ENCODE measurements around the gene TCF25. TPM values are rescaled to one million over a fixed set of nuclear protein-coding genes. Genes with fewer than 3 reads are reported as not detected.
A peak's percentile ranks its signal among the peaks of the same experiment; 100 is the strongest.

Gene TCF25
- total and polyA plus RNA-seq, 2 experiments from 2014 or later = 95.4 to 143 TPM

DNA sequence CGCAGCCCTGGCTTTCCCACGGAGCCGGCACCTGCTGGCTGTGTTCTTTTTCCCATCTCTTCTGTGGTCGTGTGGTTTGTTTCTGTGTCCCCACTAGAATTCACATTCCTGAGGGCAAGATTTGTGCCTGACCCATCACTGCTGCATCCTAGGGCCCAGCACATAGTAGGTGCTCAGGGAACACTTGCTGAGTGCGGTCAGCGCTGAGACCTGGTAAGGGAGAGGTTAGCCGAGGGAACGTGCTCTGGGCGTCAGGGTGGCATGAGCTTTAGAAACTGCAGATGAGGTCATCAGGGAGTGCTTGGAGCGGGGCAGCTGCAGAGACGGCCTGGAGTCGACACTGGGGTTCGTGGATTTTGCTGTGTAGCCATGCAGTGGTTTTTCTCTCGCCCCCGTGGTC lies 81.1 kb downstream of the TCF25 start:
- Histone ChIP-seq H3K36me3 (ENCODE audit: insufficient read depth) (no peaks in the 10 kb centered on the region), H3K27me3 (ENCODE audit: insufficient read depth) (peaks cover 4% of the 10 kb centered on the region; the same call in 1 of the 2 replicates), H3K4me2 (no peak overlapping the region), H4K20me1 (replicated peaks; ENCODE audit: insufficient read depth) (no peaks in the 10 kb centered on the region; the same call in 1 of the 2 replicates), H3K4me3 (no peak overlapping the region), H3K79me2 (replicated peaks; ENCODE audit: insufficient read depth) (no peaks in the 10 kb centered on the region), H3F3A (replicated peaks; ENCODE audit: low read depth) (no peaks in the 10 kb centered on the region), H2AFZ (no peak overlapping the region), H3K9me2 (ENCODE audit: insufficient read depth) (no peaks in the 10 kb centered on the region), H3K27ac (ENCODE audit: low read depth) (no peak overlapping the region), H3K4me1 (ENCODE audit: insufficient read depth) (no peaks in the 10 kb centered on the region)
- H3K9me3 Mint-ChIP-seq = no peaks in the 10 kb centered on the region
- H3K27me3 Mint-ChIP-seq (ENCODE audit: insufficient read depth, low read depth, poor library complexity) = peaks cover 18% of the 10 kb centered on the region
- no peak overlapping the region; the same call in 2 of the 3 replicates for H3K4me3 Mint-ChIP-seq
- ATAC-seq (no peak), DNase-seq (ENCODE audit: low spot score) (no peak)
- no peak overlapping the region for H3K27ac Mint-ChIP-seq
- peaks cover 9% of the 10 kb centered on the region for H3K4me1 Mint-ChIP-seq
- H3K36me3 Mint-ChIP-seq (ENCODE audit: low read depth) = peaks cover 19% of the 10 kb centered on the region
- TF ChIP-seq CREB1 (CRISPR knock-in tag; IDR thresholded peaks at IDR 0.05; ENCODE audit: low read depth) = no peak
- no peak for TF ChIP-seq EZH2 (IDR thresholded peaks at IDR 0.05; ENCODE audit: low read depth, unreplicated experiment)
- TF ChIP-seq, protein P1, sequence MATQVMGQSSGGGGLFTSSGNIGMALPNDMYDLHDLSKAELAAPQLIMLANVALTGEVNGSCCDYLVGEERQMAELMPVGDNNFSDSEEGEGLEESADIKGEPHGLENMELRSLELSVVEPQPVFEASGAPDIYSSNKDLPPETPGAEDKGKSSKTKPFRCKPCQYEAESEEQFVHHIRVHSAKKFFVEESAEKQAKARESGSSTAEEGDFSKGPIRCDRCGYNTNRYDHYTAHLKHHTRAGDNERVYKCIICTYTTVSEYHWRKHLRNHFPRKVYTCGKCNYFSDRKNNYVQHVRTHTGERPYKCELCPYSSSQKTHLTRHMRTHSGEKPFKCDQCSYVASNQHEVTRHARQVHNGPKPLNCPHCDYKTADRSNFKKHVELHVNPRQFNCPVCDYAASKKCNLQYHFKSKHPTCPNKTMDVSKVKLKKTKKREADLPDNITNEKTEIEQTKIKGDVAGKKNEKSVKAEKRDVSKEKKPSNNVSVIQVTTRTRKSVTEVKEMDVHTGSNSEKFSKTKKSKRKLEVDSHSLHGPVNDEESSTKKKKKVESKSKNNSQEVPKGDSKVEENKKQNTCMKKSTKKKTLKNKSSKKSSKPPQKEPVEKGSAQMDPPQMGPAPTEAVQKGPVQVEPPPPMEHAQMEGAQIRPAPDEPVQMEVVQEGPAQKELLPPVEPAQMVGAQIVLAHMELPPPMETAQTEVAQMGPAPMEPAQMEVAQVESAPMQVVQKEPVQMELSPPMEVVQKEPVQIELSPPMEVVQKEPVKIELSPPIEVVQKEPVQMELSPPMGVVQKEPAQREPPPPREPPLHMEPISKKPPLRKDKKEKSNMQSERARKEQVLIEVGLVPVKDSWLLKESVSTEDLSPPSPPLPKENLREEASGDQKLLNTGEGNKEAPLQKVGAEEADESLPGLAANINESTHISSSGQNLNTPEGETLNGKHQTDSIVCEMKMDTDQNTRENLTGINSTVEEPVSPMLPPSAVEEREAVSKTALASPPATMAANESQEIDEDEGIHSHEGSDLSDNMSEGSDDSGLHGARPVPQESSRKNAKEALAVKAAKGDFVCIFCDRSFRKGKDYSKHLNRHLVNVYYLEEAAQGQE (IDR thresholded peaks at IDR 0.05; ENCODE audit: unreplicated experiment) = no peak
- no peak for TF ChIP-seq EZH2phosphoT487 (IDR thresholded peaks at IDR 0.05; ENCODE audit: unreplicated experiment)
- TF ChIP-seq JUNB (IDR thresholded peaks at IDR 0.05; ENCODE audit: unreplicated experiment) = no peak
- no peak for TF ChIP-seq ZNF114 (CRISPR knock-in tag; IDR thresholded peaks at IDR 0.05)
- no peak for TF ChIP-seq STAT1 (IDR thresholded peaks at IDR 0.05; ENCODE audit: unreplicated experiment)
- no peak for TF ChIP-seq ZNF331 (CRISPR knock-in tag; IDR thresholded peaks at IDR 0.05; ENCODE audit: low read depth)

DNA sequence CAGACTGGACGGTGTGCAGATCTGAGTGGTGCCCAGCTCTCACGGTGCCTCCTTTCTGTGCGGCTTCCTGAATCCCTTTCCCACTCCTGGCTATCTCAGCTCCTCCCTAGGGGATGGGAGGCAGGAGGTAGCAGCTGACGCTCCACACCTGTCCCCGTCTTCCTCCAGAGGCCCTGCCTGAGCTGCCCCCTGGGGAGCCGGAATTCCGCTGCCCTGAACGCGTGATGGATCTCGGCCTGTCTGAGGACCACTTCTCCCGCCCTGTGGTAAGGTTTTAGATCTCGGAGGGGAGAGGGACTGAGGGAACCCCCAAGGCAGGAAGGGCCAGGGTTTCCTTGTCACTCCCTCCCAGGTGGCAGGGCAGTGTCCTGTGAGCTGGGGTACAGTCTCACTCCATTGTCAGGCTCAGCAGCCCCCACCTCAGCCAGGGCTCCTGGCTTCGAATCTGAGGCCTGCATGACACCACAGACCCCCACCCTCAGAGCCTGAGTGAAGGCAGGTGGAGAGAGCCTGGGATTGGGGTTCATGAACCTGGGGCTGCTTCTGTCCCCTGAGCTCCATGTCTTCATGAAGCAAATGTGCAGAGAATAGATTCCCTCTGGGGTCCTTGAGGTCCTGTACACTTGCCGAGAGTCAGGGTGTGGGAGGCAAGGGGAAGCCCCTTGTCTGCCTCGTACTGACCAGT lies 81.8 kb downstream of the TCF25 start:
- Mint-ChIP-seq H3K9me3 (no peaks in the 10 kb centered on the region), H3K36me3 (ENCODE audit: low read depth) (peaks cover 25% of the 10 kb centered on the region), H3K4me1 (peaks cover 9% of the 10 kb centered on the region), H3K27me3 (ENCODE audit: insufficient read depth, low read depth, poor library complexity) (peaks cover 12% of the 10 kb centered on the region), H3K27ac (no peak overlapping the region), H3K4me3 (no peak overlapping the region)
- no peaks in the 10 kb centered on the region; the same call in 1 of the 2 replicates for H4K20me1 ChIP-seq (replicated peaks; ENCODE audit: insufficient read depth)
- H3K4me1 ChIP-seq (ENCODE audit: insufficient read depth) = no peaks in the 10 kb centered on the region
- no peaks in the 10 kb centered on the region for H3K36me3 ChIP-seq (ENCODE audit: insufficient read depth)
- H3K9me2 ChIP-seq (ENCODE audit: insufficient read depth) = no peaks in the 10 kb centered on the region
- no peak overlapping the region for H3K4me3 ChIP-seq
- no peak overlapping the region for H3K4me2 ChIP-seq
- H3K27me3 ChIP-seq (ENCODE audit: insufficient read depth) = no peaks in the 10 kb centered on the region
- no peak overlapping the region for H3K27ac ChIP-seq (ENCODE audit: low read depth)
- H3K79me2 ChIP-seq (replicated peaks; ENCODE audit: insufficient read depth) = no peaks in the 10 kb centered on the region
- H3F3A ChIP-seq (replicated peaks; ENCODE audit: low read depth) = no peaks in the 10 kb centered on the region
- H2AFZ ChIP-seq = no peak overlapping the region
- DNase-seq (ENCODE audit: low spot score) (peak; percentile 46), ATAC-seq (peak; percentile 40)
- TF ChIP-seq EZH2phosphoT487 (IDR thresholded peaks at IDR 0.05; ENCODE audit: unreplicated experiment) (no peak), CREB1 (CRISPR knock-in tag; IDR thresholded peaks at IDR 0.05; ENCODE audit: low read depth) (no peak), STAT1 (IDR thresholded peaks at IDR 0.05; ENCODE audit: unreplicated experiment) (no peak), JUNB (IDR thresholded peaks at IDR 0.05; ENCODE audit: unreplicated experiment) (no peak), ZNF331 (CRISPR knock-in tag; IDR thresholded peaks at IDR 0.05; ENCODE audit: low read depth) (no peak)
- TF ChIP-seq, protein P2, sequence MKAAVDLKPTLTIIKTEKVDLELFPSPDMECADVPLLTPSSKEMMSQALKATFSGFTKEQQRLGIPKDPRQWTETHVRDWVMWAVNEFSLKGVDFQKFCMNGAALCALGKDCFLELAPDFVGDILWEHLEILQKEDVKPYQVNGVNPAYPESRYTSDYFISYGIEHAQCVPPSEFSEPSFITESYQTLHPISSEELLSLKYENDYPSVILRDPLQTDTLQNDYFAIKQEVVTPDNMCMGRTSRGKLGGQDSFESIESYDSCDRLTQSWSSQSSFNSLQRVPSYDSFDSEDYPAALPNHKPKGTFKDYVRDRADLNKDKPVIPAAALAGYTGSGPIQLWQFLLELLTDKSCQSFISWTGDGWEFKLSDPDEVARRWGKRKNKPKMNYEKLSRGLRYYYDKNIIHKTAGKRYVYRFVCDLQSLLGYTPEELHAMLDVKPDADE (IDR thresholded peaks at IDR 0.05) = no peak
- TF ChIP-seq, protein P3, sequence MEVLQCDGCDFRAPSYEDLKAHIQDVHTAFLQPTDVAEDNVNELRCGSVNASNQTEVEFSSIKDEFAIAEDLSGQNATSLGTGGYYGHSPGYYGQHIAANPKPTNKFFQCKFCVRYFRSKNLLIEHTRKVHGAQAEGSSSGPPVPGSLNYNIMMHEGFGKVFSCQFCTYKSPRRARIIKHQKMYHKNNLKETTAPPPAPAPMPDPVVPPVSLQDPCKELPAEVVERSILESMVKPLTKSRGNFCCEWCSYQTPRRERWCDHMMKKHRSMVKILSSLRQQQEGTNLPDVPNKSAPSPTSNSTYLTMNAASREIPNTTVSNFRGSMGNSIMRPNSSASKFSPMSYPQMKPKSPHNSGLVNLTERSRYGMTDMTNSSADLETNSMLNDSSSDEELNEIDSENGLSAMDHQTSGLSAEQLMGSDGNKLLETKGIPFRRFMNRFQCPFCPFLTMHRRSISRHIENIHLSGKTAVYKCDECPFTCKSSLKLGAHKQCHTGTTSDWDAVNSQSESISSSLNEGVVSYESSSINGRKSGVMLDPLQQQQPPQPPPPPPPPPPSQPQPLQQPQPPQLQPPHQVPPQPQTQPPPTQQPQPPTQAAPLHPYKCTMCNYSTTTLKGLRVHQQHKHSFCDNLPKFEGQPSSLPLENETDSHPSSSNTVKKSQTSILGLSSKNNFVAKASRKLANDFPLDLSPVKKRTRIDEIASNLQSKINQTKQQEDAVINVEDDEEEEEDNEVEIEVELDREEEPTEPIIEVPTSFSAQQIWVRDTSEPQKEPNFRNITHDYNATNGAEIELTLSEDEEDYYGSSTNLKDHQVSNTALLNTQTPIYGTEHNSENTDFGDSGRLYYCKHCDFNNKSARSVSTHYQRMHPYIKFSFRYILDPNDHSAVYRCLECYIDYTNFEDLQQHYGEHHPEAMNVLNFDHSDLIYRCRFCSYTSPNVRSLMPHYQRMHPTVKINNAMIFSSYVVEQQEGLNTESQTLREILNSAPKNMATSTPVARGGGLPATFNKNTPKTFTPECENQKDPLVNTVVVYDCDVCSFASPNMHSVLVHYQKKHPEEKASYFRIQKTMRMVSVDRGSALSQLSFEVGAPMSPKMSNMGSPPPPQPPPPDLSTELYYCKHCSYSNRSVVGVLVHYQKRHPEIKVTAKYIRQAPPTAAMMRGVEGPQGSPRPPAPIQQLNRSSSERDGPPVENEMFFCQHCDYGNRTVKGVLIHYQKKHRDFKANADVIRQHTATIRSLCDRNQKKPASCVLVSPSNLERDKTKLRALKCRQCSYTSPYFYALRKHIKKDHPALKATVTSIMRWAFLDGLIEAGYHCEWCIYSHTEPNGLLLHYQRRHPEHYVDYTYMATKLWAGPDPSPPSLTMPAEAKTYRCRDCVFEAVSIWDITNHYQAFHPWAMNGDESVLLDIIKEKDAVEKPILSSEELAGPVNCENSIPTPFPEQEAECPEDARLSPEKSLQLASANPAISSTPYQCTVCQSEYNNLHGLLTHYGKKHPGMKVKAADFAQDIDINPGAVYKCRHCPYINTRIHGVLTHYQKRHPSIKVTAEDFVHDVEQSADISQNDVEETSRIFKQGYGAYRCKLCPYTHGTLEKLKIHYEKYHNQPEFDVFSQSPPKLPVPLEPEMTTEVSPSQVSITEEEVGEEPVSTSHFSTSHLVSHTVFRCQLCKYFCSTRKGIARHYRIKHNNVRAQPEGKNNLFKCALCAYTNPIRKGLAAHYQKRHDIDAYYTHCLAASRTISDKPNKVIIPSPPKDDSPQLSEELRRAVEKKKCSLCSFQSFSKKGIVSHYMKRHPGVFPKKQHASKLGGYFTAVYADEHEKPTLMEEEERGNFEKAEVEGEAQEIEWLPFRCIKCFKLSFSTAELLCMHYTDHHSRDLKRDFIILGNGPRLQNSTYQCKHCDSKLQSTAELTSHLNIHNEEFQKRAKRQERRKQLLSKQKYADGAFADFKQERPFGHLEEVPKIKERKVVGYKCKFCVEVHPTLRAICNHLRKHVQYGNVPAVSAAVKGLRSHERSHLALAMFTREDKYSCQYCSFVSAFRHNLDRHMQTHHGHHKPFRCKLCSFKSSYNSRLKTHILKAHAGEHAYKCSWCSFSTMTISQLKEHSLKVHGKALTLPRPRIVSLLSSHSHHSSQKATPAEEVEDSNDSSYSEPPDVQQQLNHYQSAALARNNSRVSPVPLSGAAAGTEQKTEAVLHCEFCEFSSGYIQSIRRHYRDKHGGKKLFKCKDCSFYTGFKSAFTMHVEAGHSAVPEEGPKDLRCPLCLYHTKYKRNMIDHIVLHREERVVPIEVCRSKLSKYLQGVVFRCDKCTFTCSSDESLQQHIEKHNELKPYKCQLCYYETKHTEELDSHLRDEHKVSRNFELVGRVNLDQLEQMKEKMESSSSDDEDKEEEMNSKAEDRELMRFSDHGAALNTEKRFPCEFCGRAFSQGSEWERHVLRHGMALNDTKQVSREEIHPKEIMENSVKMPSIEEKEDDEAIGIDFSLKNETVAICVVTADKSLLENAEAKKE (CRISPR knock-in tag; IDR thresholded peaks at IDR 0.05) = no peak

Measured in GM23338 (cell line).